Raji (cell line): Measurements from ENCODE around the gene BTBD2.

Source experiments
- POLR2A ChIP-seq: IDR thresholded peaks from 2 replicates; pipeline ENCODE4 v1.6.1; 2011; ENCODE audit warnings: low read depth, low read length, control low read depth; ENCODE audit not compliant: insufficient read depth

The BTBD2 gene

GRCh38 chr19:2037651-2038255 is 22.2 kb upstream of the BTBD2 start:
- no peak for TF ChIP-seq POLR2A

GRCh38 chr19:2036424-2036823 is 20.9 kb upstream of the BTBD2 start:
- TF ChIP-seq POLR2A: no peak

- no peak for TF ChIP-seq POLR2A
Measured at GRCh38 chr19:2035590-2035991, 20.1 kb upstream of the BTBD2 start.

- no peak for TF ChIP-seq POLR2A
Measured at GRCh38 chr19:2034729-2035589, 19.4 kb upstream of the BTBD2 start.

- TF ChIP-seq POLR2A: no peak
Measured at GRCh38 chr19:2033825-2034159, 18.3 kb upstream of the BTBD2 start.

GRCh38 chr19:2033115-2033824 is 17.8 kb upstream of the BTBD2 start:
- TF ChIP-seq POLR2A: no peak

GRCh38 chr19:2032296-2032941 is 16.9 kb upstream of the BTBD2 start:
- no peak for TF ChIP-seq POLR2A

- TF ChIP-seq POLR2A: no peak
Measured at GRCh38 chr19:2027361-2027760, 11.8 kb upstream of the BTBD2 start.

GRCh38 chr19:2026770-2027169 is 11.3 kb upstream of the BTBD2 start:
- TF ChIP-seq POLR2A: no peak

- no peak for TF ChIP-seq POLR2A
Measured at GRCh38 chr19:2022289-2022688, 6.8 kb upstream of the BTBD2 start.

- no peak for TF ChIP-seq POLR2A
Measured at GRCh38 chr19:2021453-2022140, 6.1 kb upstream of the BTBD2 start.

- no peak for TF ChIP-seq POLR2A
Measured at GRCh38 chr19:2018752-2019151, 3.2 kb upstream of the BTBD2 start.

GRCh38 chr19:2016041-2016807 is 710 bp upstream of the BTBD2 start:
- no peak for TF ChIP-seq POLR2A
